ENCODE results near the gene PGPEP1. TPM values are rescaled to one million over a fixed set of nuclear protein-coding genes. Genes with fewer than 3 reads are reported as not detected.

The PGPEP1 gene
- polyA plus RNA-seq, 2 donors: 1.8 to 1.9 TPM

DNA sequence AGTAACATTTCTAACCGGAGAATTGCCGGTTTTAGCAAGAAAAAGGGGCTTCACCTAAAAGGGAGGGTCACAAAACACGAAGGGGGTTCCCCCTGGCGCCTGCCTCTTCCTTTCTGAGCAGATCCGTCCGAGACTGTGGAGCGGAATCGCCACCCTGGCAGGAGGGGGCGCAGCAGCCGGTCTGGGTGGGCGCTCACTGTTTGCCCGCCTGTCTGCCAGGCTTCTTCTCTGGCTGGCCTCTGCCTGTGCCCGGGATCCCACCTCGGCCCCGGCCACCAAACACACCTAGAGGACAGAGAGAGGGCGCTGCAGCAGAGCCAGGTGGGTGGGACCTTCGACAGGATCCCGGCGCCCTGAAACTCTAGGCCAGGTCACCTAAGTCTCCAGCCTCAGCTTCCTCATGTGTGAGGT, 33.1 kb upstream of the PGPEP1 start:
- peaks cover 0 to 26% of the 10 kb centered on the region in 2 donors for H3K36me3 ChIP-seq (ENCODE audit: control insufficient read depth in 2 of 2, insufficient read depth in 2 of 2, low read length in 1 of 2)
- 58 to 65% methylated on average over 18 to 19 of the region's 19 CpGs for WGBS, 2 donors
- peaks cover 0 to 24% of the 10 kb centered on the region in 2 donors for H3K4me1 ChIP-seq (ENCODE audit: control insufficient read depth in 2 of 2, insufficient read depth in 2 of 2, low read length in 1 of 2)

DNA sequence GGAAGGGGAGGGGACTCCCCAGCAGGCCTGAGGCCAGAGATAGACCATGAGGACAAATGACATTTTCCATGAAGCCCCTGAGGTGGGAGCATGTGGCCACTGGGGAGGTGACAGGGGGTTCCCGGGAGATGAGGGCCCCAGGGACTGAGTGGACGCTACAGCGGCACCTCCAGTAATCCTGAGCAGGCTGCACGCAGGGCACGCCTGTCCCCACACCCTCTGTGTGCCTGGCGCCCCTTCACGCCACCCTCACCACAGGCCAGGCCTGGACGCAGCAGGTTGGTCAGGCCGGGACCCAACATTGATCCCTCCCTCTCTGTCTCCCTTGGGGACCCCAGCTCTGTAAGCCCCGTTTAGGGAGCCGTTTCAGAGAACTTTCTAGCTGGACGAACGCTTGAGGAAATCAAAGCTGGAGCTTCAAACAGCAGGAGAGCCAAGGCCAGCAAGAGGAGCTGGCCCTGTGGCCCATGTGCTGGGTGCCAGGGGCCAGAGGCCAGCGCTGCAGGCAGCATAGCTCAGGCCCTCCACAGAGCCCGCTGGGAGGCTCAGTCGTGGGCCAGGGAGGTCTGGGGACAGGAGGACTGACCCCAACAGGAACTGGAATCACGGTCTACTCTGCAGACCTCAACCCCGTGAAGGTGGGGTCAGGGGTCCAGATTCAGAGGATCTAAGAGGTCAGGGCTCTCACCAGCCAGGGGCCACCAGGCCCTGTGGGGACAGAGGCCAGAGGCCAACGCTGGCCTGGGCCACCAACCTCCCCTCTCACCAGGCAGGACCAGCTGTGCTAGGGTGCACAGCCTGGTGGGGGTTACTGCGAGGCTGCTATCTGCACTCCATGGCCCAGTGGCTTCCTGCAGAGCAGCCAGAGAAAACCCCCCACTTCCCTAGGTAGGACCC, 32.1 kb upstream of the PGPEP1 start:
- peaks cover 0 to 23% of the 10 kb centered on the region in 2 donors for H3K4me1 ChIP-seq (ENCODE audit: control insufficient read depth in 2 of 2, insufficient read depth in 2 of 2, low read length in 1 of 2)
- H3K27ac ChIP-seq (ENCODE audit: low read depth in 2 of 2, low read length in 1 of 2): peak overlapping the region in 1 of 2 donors; percentile 69
- no peak overlapping the region for H3K4me3 ChIP-seq (ENCODE audit: low read depth in 1 of 2, low read length in 2 of 2)
- peaks cover 0 to 29% of the 10 kb centered on the region in 2 donors for H3K36me3 ChIP-seq (ENCODE audit: control insufficient read depth in 2 of 2, insufficient read depth in 2 of 2, low read length in 1 of 2)
- H3K9me3 ChIP-seq (ENCODE audit: control insufficient read depth in 2 of 2, insufficient read depth in 1 of 2, low read depth in 1 of 2, low read length in 1 of 2): no peaks in the 10 kb centered on the region
- no peaks in the 10 kb centered on the region for H3K27me3 ChIP-seq (ENCODE audit: control insufficient read depth in 1 of 2, insufficient read depth in 2 of 2, low read length in 2 of 2)
- WGBS, 2 donors: 85 to 89% methylated on average over 17 to 20 of the region's 20 CpGs

More for the DNA sequence above, 33.1 kb upstream of the PGPEP1 start:
- Histone ChIP-seq H3K9me3 (ENCODE audit: control insufficient read depth in 2 of 2, insufficient read depth in 1 of 2, low read depth in 1 of 2, low read length in 1 of 2) (no peaks in the 10 kb centered on the region), H3K27me3 (ENCODE audit: control insufficient read depth in 1 of 2, insufficient read depth in 2 of 2, low read length in 2 of 2) (no peaks in the 10 kb centered on the region), H3K27ac (ENCODE audit: low read depth in 2 of 2, low read length in 1 of 2) (peak overlapping the region; percentile 69 to 91), H3K4me3 (ENCODE audit: low read depth in 1 of 2, low read length in 2 of 2) (no peak overlapping the region)

DNA sequence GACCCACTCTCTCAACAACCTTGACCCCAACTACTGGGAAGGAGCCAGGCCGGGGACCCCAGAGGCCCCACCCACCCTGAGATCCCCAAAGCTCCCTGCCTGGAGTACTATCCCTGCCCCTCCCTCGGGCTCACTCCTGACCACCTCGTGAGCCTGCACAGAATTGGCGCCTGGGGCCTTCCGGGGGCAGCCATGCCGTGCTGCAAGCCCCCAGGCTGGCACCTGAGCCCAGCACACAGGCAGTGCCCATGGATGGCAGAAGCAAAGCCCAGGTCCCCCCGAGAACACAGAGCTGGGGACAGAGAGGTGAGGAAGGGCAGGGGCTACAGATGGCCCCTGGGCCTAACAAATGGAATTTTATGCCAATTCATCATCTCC, 31.5 kb upstream of the PGPEP1 start:
- no peak overlapping the region for H3K27ac ChIP-seq (ENCODE audit: low read depth in 2 of 2, low read length in 1 of 2)

DNA sequence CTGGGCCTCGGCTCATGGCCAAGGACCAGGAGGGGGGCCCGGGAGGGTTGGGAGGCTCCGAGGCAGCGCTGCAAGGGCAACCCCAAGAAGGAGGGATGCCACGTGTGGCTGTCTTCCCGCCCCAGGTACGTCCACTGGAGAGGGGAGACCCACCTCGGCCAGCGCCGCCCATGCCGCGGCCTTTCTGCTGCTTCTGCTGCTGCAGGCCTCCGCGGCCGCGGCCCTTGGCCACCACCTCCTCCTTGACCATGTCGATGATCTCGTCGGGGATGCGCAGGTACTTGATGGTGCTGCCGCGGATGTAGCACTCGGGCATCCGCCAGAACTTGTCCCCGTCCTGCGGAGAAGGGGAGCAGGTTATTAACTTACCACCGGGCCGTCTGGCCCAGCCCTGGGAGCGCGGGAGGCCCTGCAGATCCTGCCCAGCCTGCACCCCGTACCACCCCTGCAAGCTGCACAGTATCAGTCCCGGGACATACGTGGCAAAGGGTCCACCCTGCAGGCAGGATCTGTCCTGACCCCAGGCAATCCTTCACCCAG, 30.8 kb upstream of the PGPEP1 start:
- peaks cover 0 to 21% of the 10 kb centered on the region in 2 donors for H3K4me1 ChIP-seq (ENCODE audit: control insufficient read depth in 2 of 2, insufficient read depth in 2 of 2, low read length in 1 of 2)
- no peaks in the 10 kb centered on the region for H3K27me3 ChIP-seq (ENCODE audit: control insufficient read depth in 1 of 2, insufficient read depth in 2 of 2, low read length in 2 of 2)
- peaks cover 0 to 29% of the 10 kb centered on the region in 2 donors for H3K36me3 ChIP-seq (ENCODE audit: control insufficient read depth in 2 of 2, insufficient read depth in 2 of 2, low read length in 1 of 2)
- no peak overlapping the region for H3K27ac ChIP-seq (ENCODE audit: low read depth in 2 of 2, low read length in 1 of 2)
- H3K4me3 ChIP-seq (ENCODE audit: low read depth in 1 of 2, low read length in 2 of 2): no peak overlapping the region
- no peaks in the 10 kb centered on the region for H3K9me3 ChIP-seq (ENCODE audit: control insufficient read depth in 2 of 2, insufficient read depth in 1 of 2, low read depth in 1 of 2, low read length in 1 of 2)
- 87 to 90% methylated on average over 30 to 33 of the region's 33 CpGs for WGBS, 2 donors

More for the DNA sequence above, 31.5 kb upstream of the PGPEP1 start:
- no peaks in the 10 kb centered on the region for H3K27me3 ChIP-seq (ENCODE audit: control insufficient read depth in 1 of 2, insufficient read depth in 2 of 2, low read length in 2 of 2)
- peaks cover 0 to 21% of the 10 kb centered on the region in 2 donors for H3K4me1 ChIP-seq (ENCODE audit: control insufficient read depth in 2 of 2, insufficient read depth in 2 of 2, low read length in 1 of 2)
- H3K4me3 ChIP-seq (ENCODE audit: low read depth in 1 of 2, low read length in 2 of 2): no peak overlapping the region
- H3K36me3 ChIP-seq (ENCODE audit: control insufficient read depth in 2 of 2, insufficient read depth in 2 of 2, low read length in 1 of 2): peaks cover 0 to 29% of the 10 kb centered on the region in 2 donors
- WGBS, 2 donors: 88 to 94% methylated on average over 7 of the region's 7 CpGs
- no peaks in the 10 kb centered on the region for H3K9me3 ChIP-seq (ENCODE audit: control insufficient read depth in 2 of 2, insufficient read depth in 1 of 2, low read depth in 1 of 2, low read length in 1 of 2)

DNA sequence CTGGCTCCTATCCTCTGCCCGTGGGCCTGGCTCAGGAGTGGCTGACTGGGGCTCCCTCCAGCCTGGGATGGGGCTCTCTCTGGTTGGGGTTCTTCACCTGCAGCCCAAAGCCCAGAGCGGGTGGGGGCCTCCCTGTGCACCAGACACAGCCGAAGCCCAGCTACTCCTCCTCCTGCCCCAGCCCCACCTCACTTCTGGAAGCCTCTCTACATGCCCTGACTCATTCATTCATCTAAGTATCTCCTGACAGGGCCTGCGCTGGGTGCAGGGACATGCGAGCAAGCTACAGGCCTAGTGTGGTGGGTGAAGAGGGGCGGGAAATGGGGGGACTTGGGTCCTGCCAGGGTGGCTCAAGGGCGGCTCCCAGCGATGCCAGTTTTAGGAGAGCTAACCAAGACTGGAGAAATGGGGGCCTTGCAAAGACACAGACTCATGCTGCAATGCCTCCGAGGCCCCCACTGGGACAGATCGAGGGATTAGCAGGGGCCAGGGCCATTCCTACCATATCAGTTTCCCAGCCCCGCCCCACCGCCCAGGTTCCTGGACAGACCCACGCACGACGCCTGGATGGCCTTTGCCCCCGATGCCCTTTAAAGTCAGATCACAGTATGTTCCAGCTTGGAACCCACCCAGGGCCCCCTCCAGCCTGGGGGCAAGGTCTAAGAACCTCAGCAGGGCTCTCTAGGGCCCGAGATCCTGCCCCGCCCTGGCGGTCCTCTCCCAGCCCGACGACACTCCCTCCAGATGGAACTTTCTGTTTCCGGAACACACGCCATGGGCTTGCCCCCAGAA, 30.1 kb upstream of the PGPEP1 start:
- H3K27me3 ChIP-seq (ENCODE audit: control insufficient read depth in 1 of 2, insufficient read depth in 2 of 2, low read length in 2 of 2): no peaks in the 10 kb centered on the region
- 72 to 80% methylated on average over 23 of the region's 23 CpGs for WGBS, 2 donors
- peaks cover 0 to 29% of the 10 kb centered on the region in 2 donors for H3K36me3 ChIP-seq (ENCODE audit: control insufficient read depth in 2 of 2, insufficient read depth in 2 of 2, low read length in 1 of 2)
- no peak overlapping the region for H3K4me3 ChIP-seq (ENCODE audit: low read depth in 1 of 2, low read length in 2 of 2)
- peaks cover 0 to 18% of the 10 kb centered on the region in 2 donors for H3K4me1 ChIP-seq (ENCODE audit: control insufficient read depth in 2 of 2, insufficient read depth in 2 of 2, low read length in 1 of 2)
- H3K9me3 ChIP-seq (ENCODE audit: control insufficient read depth in 2 of 2, insufficient read depth in 1 of 2, low read depth in 1 of 2, low read length in 1 of 2): no peaks in the 10 kb centered on the region
- H3K27ac ChIP-seq (ENCODE audit: low read depth in 2 of 2, low read length in 1 of 2): no peak overlapping the region

DNA sequence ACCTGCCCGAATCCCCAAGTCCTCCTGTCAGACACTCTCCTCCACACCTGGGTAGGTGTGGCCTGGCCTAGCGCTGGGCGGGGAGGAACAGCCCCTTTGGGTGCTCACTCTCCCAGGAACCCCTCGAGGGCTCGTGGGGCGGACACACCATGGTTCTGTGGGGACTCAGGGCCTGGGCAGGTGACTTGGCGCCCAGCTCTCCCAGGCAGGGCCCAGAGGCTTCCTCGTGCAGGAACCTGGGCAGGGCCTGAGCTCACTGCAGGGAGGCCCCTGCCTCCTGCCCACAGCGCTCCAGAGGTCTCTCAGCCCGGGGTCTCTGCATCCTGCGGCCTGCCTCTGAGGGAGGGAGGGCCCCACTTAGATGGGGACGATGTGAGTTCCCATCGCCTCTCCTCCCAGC, 29.4 kb upstream of the PGPEP1 start:
- H3K4me3 ChIP-seq (ENCODE audit: low read depth in 1 of 2, low read length in 2 of 2): no peak overlapping the region
- peaks cover 0 to 16% of the 10 kb centered on the region in 2 donors for H3K4me1 ChIP-seq (ENCODE audit: control insufficient read depth in 2 of 2, insufficient read depth in 2 of 2, low read length in 1 of 2)
- peaks cover 0 to 26% of the 10 kb centered on the region in 2 donors for H3K36me3 ChIP-seq (ENCODE audit: control insufficient read depth in 2 of 2, insufficient read depth in 2 of 2, low read length in 1 of 2)
- 83 to 87% methylated on average over 13 of the region's 13 CpGs for WGBS, 2 donors
- no peaks in the 10 kb centered on the region for H3K9me3 ChIP-seq (ENCODE audit: control insufficient read depth in 2 of 2, insufficient read depth in 1 of 2, low read depth in 1 of 2, low read length in 1 of 2)
- H3K27me3 ChIP-seq (ENCODE audit: control insufficient read depth in 1 of 2, insufficient read depth in 2 of 2, low read length in 2 of 2): no peaks in the 10 kb centered on the region
- no peak overlapping the region for H3K27ac ChIP-seq (ENCODE audit: low read depth in 2 of 2, low read length in 1 of 2)

DNA sequence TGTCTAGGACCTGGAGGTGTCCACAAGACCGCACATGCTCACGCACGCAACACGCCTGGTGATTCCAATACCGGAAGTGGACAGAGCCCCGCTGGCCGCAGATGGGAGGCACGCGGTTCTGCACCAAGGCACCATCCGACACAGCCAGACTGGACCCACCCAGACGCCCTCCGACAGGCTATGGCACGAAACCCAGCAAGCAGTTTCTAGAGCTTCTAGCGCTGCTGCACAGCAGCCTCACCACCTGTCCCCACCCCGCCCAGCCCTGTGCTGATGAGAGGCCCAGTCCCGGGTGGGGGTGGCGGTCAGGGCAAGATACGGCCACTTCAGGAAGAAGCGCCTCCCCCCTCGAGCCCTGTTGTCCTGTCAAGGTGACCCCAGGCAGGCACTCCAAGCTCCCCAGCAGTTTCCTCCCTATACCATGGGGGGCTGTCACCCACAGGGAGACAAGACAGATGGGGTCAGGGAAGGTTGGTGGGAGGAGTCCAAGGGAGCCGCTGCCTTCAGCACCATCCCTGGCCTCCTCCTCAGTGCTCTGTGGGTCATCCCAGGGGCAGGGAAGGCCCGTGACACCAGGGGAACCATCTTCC, 28.8 kb upstream of the PGPEP1 start:
- 90 to 91% methylated on average over 21 to 22 of the region's 22 CpGs for WGBS, 2 donors
- Histone ChIP-seq H3K9me3 (ENCODE audit: control insufficient read depth in 2 of 2, insufficient read depth in 1 of 2, low read depth in 1 of 2, low read length in 1 of 2) (no peaks in the 10 kb centered on the region), H3K27me3 (ENCODE audit: control insufficient read depth in 1 of 2, insufficient read depth in 2 of 2, low read length in 2 of 2) (no peaks in the 10 kb centered on the region), H3K36me3 (ENCODE audit: control insufficient read depth in 2 of 2, insufficient read depth in 2 of 2, low read length in 1 of 2) (peaks cover 0 to 26% of the 10 kb centered on the region in 2 donors), H3K4me3 (ENCODE audit: low read depth in 1 of 2, low read length in 2 of 2) (no peak overlapping the region), H3K27ac (ENCODE audit: low read depth in 2 of 2, low read length in 1 of 2) (no peak overlapping the region), H3K4me1 (ENCODE audit: control insufficient read depth in 2 of 2, insufficient read depth in 2 of 2, low read length in 1 of 2) (peaks cover 0 to 12% of the 10 kb centered on the region in 2 donors)

DNA sequence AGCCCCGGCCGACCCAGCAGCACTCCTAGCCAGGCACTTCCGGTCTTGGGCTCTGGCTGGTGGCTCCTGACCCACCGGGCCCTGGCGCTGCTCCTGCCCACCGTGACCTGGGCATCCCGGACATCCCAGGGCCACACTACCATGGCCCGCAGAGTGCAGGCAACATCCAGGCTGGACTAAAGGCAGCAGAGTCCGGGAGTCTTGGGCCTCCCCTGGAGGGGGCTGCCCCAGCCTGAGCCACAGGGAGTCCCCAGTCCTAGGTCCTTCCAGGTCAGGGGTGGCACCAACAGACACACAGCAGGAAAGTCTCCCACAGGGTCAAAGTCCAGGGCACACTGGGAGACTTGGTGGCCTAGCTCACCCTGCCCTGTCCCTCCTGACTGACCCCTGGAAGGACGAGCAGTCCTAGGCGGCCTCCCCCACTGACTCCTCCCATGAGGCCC, 28.3 kb upstream of the PGPEP1 start:
- Histone ChIP-seq H3K9me3 (ENCODE audit: control insufficient read depth in 2 of 2, insufficient read depth in 1 of 2, low read depth in 1 of 2, low read length in 1 of 2) (no peaks in the 10 kb centered on the region), H3K36me3 (ENCODE audit: control insufficient read depth in 2 of 2, insufficient read depth in 2 of 2, low read length in 1 of 2) (peaks cover 0 to 26% of the 10 kb centered on the region in 2 donors), H3K4me1 (ENCODE audit: control insufficient read depth in 2 of 2, insufficient read depth in 2 of 2, low read length in 1 of 2) (peaks cover 0 to 9% of the 10 kb centered on the region in 2 donors), H3K27ac (ENCODE audit: low read depth in 2 of 2, low read length in 1 of 2) (no peak overlapping the region), H3K4me3 (ENCODE audit: low read depth in 1 of 2, low read length in 2 of 2) (no peak overlapping the region), H3K27me3 (ENCODE audit: control insufficient read depth in 1 of 2, insufficient read depth in 2 of 2, low read length in 2 of 2) (no peaks in the 10 kb centered on the region)
- 91 to 94% methylated on average over 11 of the region's 11 CpGs for WGBS, 2 donors

DNA sequence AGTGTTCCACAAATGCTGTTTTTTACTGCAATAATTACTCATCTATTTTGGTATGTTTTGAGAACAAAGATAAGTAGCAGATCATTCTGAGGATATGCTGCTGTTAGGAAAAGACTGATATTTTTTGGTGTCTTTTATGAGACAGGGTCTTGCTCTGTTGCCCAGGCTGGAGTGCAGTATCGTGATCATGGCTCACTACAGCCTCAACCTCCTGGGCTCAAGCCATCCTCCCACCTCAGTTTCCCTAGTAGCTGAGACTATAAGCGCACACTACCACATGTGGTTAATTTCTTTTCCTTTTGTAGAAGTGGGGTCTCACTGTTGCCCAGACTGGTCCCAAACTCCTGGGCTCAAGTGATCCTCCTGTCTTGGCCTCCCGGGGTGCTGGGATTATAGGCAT, 27.0 kb upstream of the PGPEP1 start:
- 92 to 97% methylated on average over 3 of the region's 3 CpGs for WGBS, 2 donors
- Histone ChIP-seq H3K9me3 (ENCODE audit: control insufficient read depth in 2 of 2, insufficient read depth in 1 of 2, low read depth in 1 of 2, low read length in 1 of 2) (no peaks in the 10 kb centered on the region), H3K4me3 (ENCODE audit: low read depth in 1 of 2, low read length in 2 of 2) (no peak overlapping the region), H3K4me1 (ENCODE audit: control insufficient read depth in 2 of 2, insufficient read depth in 2 of 2, low read length in 1 of 2) (peaks cover 3 to 8% of the 10 kb centered on the region in 2 donors), H3K27me3 (ENCODE audit: control insufficient read depth in 1 of 2, insufficient read depth in 2 of 2, low read length in 2 of 2) (no peaks in the 10 kb centered on the region), H3K27ac (ENCODE audit: low read depth in 2 of 2, low read length in 1 of 2) (no peak overlapping the region), H3K36me3 (ENCODE audit: control insufficient read depth in 2 of 2, insufficient read depth in 2 of 2, low read length in 1 of 2) (peaks cover 0 to 25% of the 10 kb centered on the region in 2 donors)
